ENCODE measurements around the gene VWA1. TPM values are rescaled to one million over a fixed set of nuclear protein-coding genes. Genes with fewer than 3 reads are reported as not detected.
A peak's percentile ranks its signal among the peaks of the same experiment; 100 is the strongest.
"Not testable (repeated sequence)": the region's sequence is repeated elsewhere in the genome, so short reads cannot be mapped to it uniquely, and the experiment has no call there.

Gene VWA1
- polyA plus RNA-seq, 1 experiment: 2.0 TPM

GRCh38 chr1:1403653-1404052, 31.8 kb upstream of the VWA1 start:
- no peak overlapping the region for H3K4me3 ChIP-seq (ENCODE audit: low read depth, low read length)
- CTCF ChIA-PET: no interaction called here
- no peak for TF ChIP-seq CTCF (IDR thresholded peaks at IDR 0.05; ENCODE audit: insufficient read depth, low read depth, low read length)
- POLR2A ChIA-PET: no interaction called here
- no peak for DNase-seq (ENCODE audit: low read depth)
- H3K27me3 ChIP-seq (ENCODE audit: control insufficient read depth, insufficient read depth, low read length): no peaks in the 10 kb centered on the region
- H3K36me3 ChIP-seq (ENCODE audit: control insufficient read depth, insufficient read depth, low read length): peaks cover 25% of the 10 kb centered on the region

GRCh38 chr1:1406101-1406820, 29.2 kb upstream of the VWA1 start:
- ChIA-PET CTCF (interaction anchor here (0.6 to 1.4 kb wide), 5 partner anchors 10 to 284 kb away, joined by 3 read pairs; no protein-coding TSS in a partner anchor), POLR2A (no interaction called here)
- no peak for DNase-seq (ENCODE audit: low read depth)
- TF ChIP-seq CTCF (IDR thresholded peaks at IDR 0.05; ENCODE audit: insufficient read depth, low read depth, low read length): no peak
- H3K27me3 ChIP-seq (ENCODE audit: control insufficient read depth, insufficient read depth, low read length): no peaks in the 10 kb centered on the region
- peaks cover 20% of the 10 kb centered on the region for H3K36me3 ChIP-seq (ENCODE audit: control insufficient read depth, insufficient read depth, low read length)
- H3K4me3 ChIP-seq (ENCODE audit: low read depth, low read length): peak overlapping the region; percentile 74

GRCh38 chr1:1406821-1407635, 28.5 kb upstream of the VWA1 start, which contains the start of gene MRPL20:
Gene MRPL20, minus strand, starts transcription at chr1:1407293. Its CDS starts 76 bp downstream, at chr1:1407217.
- H3K27me3 ChIP-seq (ENCODE audit: control insufficient read depth, insufficient read depth, low read length): no peaks in the 10 kb centered on the region
- H3K4me3 ChIP-seq (ENCODE audit: low read depth, low read length): peak within 1 kb of the TSS; percentile 74
- ChIA-PET CTCF (interaction anchor here (0.8 to 1.6 kb wide), 4 partner anchors 34 to 285 kb away, joined by 3 to 4 read pairs (median 4); no protein-coding TSS in a partner anchor), POLR2A (no interaction called here)
- peaks cover 15% of the 10 kb centered on the region for H3K36me3 ChIP-seq (ENCODE audit: control insufficient read depth, insufficient read depth, low read length)
- no peak for TF ChIP-seq CTCF (IDR thresholded peaks at IDR 0.05; ENCODE audit: insufficient read depth, low read depth, low read length)
- peak; percentile 33 for DNase-seq (ENCODE audit: low read depth)

- DNase-seq (ENCODE audit: low read depth): no peak
- CTCF ChIA-PET: interaction anchor here (0.9 to 1.6 kb wide), 3 partner anchors 33 to 97 kb away, joined by 4 read pairs; no protein-coding TSS in a partner anchor
- Histone ChIP-seq H3K36me3 (ENCODE audit: control insufficient read depth, insufficient read depth, low read length) (peaks cover 11% of the 10 kb centered on the region), H3K27me3 (ENCODE audit: control insufficient read depth, insufficient read depth, low read length) (no peaks in the 10 kb centered on the region), H3K4me3 (ENCODE audit: low read depth, low read length) (peak overlapping the region; percentile 74)
- 0 out of 2 replicates have a peak, but pooled peaks have one; percentile 15 for TF ChIP-seq CTCF (IDR thresholded peaks at IDR 0.05; ENCODE audit: insufficient read depth, low read depth, low read length)
- POLR2A ChIA-PET: no interaction called here
These were observed 27.7 kb upstream of the VWA1 start for GRCh38 chr1:1407636-1408318.

GRCh38 chr1:1410238-1410637, 25.3 kb upstream of the VWA1 start:
- POLR2A ChIA-PET; CTCF ChIA-PET; H3K36me3 ChIP-seq (ENCODE audit: control insufficient read depth, insufficient read depth, low read length): not testable (repeated sequence)

More at GRCh38 chr1:1410238-1410637, 25.3 kb upstream of the VWA1 start:
- DNase-seq (ENCODE audit: low read depth); H3K4me3 ChIP-seq (ENCODE audit: low read depth, low read length); H3K27me3 ChIP-seq (ENCODE audit: control insufficient read depth, insufficient read depth, low read length): not testable (repeated sequence)
